ENCODE measurements around the gene PPP2R3B.
"Not testable (repeated sequence)": the region's sequence is repeated elsewhere in the genome, so short reads cannot be mapped to it uniquely, and the experiment has no call there.

DNA sequence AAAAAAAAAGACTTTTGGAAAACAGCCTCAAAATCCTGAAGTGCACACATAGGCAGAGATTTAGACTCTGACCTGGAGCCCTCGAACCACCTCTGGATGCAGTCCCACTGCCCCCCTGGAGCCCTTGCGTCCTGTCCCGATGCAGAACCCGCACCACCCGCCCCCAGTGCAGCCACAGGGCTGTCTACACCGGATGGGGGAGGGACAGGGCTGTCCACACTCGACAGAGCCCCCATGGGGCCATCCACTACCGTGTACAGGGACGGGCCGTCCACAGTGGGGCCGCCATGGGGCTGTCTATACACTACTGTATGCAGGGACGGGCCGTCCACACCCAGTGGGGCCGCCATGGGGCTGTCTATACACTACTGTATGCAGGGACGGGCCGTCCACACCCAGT lies 10.5 kb downstream of the PPP2R3B start:
- TF ChIP-seq CTCF (IDR thresholded peaks at IDR 0.05; ENCODE audit: borderline replicate concordance, extremely low read depth, low read length, poor library complexity, severe bottlenecking); EZH2 (IDR thresholded peaks at IDR 0.05; ENCODE audit: borderline replicate concordance, low read depth, low read length, severe bottlenecking): not testable (repeated sequence)

All from DND-41 (cell line).